K562 (cell line): Measurements from ENCODE around the gene CNTROB. TPM values are rescaled to one million over a fixed set of nuclear protein-coding genes. Genes with fewer than 3 reads are reported as not detected.

Experiments used
- CREB1 ChIP-seq, 2 experiments: sonication (generic) in 1 of 2; formaldehyde crosslinking in 1 of 2; IDR thresholded peaks; 2 replicates each; pipeline versions ENCODE4 v1.6.1 to v1.8.0; 2012 to 2022; ENCODE audit warnings: inconsistent platforms in 1 of 2, mild to moderate bottlenecking in 1 of 2, missing genetic modification reagents in 1 of 2, moderate library complexity in 1 of 2
- MYC ChIP-seq, 2 experiments: fragments of 250-450 bp in 1 of 2; sonication (Bioruptor Pico) in 1 of 2; IDR thresholded peaks; 2 replicates each; pipeline versions ENCODE4 v1.5.1 to v1.6.1; 2012 to 2021; ENCODE audit warnings: low read depth in 2 of 2, borderline replicate concordance in 1 of 2, improper control_type of control experiment in 1 of 2, low read length in 1 of 2, mild to moderate bottlenecking in 1 of 2, moderate library complexity in 1 of 2
- PTTG1 ChIP-seq: fragments of 450-650 bp; IDR thresholded peaks from 2 replicates; pipeline ENCODE4 v1.6.1; 2016; ENCODE audit warnings: low read depth, mild to moderate bottlenecking, missing genetic modification characterization, missing compliant biosample characterization
- ZFP30 ChIP-seq: fragments of 250-450 bp; sonication (Bioruptor Pico); IDR thresholded peaks from 2 replicates; pipeline ENCODE4 v1.8.0; 2022; ENCODE audit warnings: moderate library complexity, mild to moderate bottlenecking, inconsistent platforms, borderline replicate concordance
- ZNF3 ChIP-seq: fragments of 250-450 bp; sonication (Bioruptor Pico); IDR thresholded peaks from 2 replicates; pipeline ENCODE4 v1.5.0; 2021; ENCODE audit warnings: mild to moderate bottlenecking, moderate library complexity
- ZNF57 ChIP-seq: fragments of 450-650 bp; formaldehyde crosslinking; IDR thresholded peaks from 2 replicates; pipeline ENCODE4 v1.4.0; 2020; ENCODE audit warnings: mild to moderate bottlenecking, moderate library complexity
- polyA plus RNA-seq, 8 experiments: library from polyadenylated mRNA; depleted of rRNA in 4 of 8; stranded (reverse) in 5 of 8; unstranded in 3 of 8; fragments of >200 nt; fragmentation: Nextera tagmentation in 2 of 8; fragmentation: Illumina TruSeq in 1 of 8; extraction: Ambion mirVana in 2 of 8; extraction: Trizol in 1 of 8; gene quantifications; 2 replicates each; pipeline versions ENCODE4 v1.2.1 to v1.2.3, GENCODE V29; 2011 to 2014; ENCODE audit warnings: inconsistent platforms in 1 of 8, missing spikeins in 1 of 8
- total RNA-seq, 7 experiments: library from RNA; depleted of rRNA in 6 of 7; stranded (reverse); fragments of >200 nt in 6 of 7; fragmentation: Illumina TruSeq in 2 of 7; extraction: Trizol in 2 of 7; gene quantifications; 2 replicates each; pipeline versions ENCODE4 v1.2.1 to v1.2.3, GENCODE V29; 2011 to 2021; ENCODE audit warnings: low replicate concordance in 1 of 7
- TF ChIP-seq, protein P1 (sequence below): IDR thresholded peaks from 2 replicates; pipeline ENCODE4 v1.6.1; 2016; ENCODE audit warnings: missing genetic modification characterization, missing compliant biosample characterization
- TF ChIP-seq, protein P2 (sequence below): fragments of 250-450 bp; sonication (Bioruptor Pico); IDR thresholded peaks from 2 replicates; pipeline ENCODE4 v1.4.0; 2020; ENCODE audit warnings: mild to moderate bottlenecking, moderate library complexity

The CNTROB gene
- total and polyA plus RNA-seq, 9 of the 15 experiments (the other 6 are each of a cell fraction or from before 2014, with no cell fraction given), result 1.9 to 33.3 (median 23.0) TPM

DNA sequence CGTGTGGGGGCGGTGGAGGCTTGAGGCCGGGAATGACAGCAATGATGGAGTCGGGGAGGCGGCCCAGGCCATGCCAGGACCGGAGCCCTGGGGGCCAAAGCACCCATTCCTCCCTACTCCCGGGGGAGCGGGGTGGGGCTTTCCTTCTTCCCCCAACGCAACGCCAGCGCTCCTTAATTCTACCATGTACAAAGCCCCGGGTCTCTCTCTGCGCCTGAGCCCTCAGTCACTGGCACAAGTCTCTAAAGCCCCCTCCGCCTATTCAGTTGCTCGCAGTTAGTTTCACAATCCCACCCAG is 15.7 kb upstream of the CNTROB start (continued):
- TF ChIP-seq, protein P1, sequence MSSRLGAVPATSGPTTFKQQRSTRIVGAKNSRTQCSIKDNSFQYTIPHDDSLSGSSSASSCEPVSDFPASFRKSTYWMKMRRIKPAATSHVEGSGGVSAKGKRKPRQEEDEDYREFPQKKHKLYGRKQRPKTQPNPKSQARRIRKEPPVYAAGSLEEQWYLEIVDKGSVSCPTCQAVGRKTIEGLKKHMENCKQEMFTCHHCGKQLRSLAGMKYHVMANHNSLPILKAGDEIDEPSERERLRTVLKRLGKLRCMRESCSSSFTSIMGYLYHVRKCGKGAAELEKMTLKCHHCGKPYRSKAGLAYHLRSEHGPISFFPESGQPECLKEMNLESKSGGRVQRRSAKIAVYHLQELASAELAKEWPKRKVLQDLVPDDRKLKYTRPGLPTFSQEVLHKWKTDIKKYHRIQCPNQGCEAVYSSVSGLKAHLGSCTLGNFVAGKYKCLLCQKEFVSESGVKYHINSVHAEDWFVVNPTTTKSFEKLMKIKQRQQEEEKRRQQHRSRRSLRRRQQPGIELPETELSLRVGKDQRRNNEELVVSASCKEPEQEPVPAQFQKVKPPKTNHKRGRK, result no peak
- TF ChIP-seq ZNF3 (no peak), MYC (IDR thresholded peaks at IDR 0.05; ENCODE audit: low read depth, low read length) (no peak), MYC (CRISPR knock-in tag; IDR thresholded peaks at IDR 0.05; ENCODE audit: borderline replicate concordance, low read depth) (peak; percentile 48; the same call in 1 of the 2 replicates), PTTG1 (tag) (no peak), ZFP30 (CRISPR knock-in tag) (no peak), ZNF57 (CRISPR knock-in tag) (no peak), CREB1 (IDR thresholded peaks at IDR 0.05) (0 out of 2 replicates have a peak, but pooled peaks have one; percentile 16), CREB1 (CRISPR knock-in tag; IDR thresholded peaks at IDR 0.05) (peak; percentile 1; the same call in 1 of the 2 replicates)
- TF ChIP-seq, protein P2, sequence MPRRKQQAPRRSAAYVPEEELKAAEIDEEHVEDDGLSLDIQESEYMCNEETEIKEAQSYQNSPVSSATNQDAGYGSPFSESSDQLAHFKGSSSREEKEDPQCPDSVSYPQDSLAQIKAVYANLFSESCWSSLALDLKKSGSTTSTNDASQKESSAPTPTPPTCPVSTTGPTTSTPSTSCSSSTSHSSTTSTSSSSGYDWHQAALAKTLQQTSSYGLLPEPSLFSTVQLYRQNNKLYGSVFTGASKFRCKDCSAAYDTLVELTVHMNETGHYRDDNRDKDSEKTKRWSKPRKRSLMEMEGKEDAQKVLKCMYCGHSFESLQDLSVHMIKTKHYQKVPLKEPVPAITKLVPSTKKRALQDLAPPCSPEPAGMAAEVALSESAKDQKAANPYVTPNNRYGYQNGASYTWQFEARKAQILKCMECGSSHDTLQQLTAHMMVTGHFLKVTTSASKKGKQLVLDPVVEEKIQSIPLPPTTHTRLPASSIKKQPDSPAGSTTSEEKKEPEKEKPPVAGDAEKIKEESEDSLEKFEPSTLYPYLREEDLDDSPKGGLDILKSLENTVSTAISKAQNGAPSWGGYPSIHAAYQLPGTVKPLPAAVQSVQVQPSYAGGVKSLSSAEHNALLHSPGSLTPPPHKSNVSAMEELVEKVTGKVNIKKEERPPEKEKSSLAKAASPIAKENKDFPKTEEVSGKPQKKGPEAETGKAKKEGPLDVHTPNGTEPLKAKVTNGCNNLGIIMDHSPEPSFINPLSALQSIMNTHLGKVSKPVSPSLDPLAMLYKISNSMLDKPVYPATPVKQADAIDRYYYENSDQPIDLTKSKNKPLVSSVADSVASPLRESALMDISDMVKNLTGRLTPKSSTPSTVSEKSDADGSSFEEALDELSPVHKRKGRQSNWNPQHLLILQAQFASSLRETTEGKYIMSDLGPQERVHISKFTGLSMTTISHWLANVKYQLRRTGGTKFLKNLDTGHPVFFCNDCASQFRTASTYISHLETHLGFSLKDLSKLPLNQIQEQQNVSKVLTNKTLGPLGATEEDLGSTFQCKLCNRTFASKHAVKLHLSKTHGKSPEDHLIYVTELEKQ, result 0 out of 2 replicates have a peak, but pooled peaks have one; percentile 26
